HK-2 (cell line): ENCODE measurements around the gene IL6R.
"Not testable (repeated sequence)": the region's sequence is repeated elsewhere in the genome, so short reads cannot be mapped to it uniquely, and the experiment has no call there.

Source experiments
- DNase-seq: peaks from one replicate; pipeline ENCODE4 v3.0.0-alpha.2; 2018; ENCODE audit not compliant: unreplicated experiment

The IL6R gene

DNA sequence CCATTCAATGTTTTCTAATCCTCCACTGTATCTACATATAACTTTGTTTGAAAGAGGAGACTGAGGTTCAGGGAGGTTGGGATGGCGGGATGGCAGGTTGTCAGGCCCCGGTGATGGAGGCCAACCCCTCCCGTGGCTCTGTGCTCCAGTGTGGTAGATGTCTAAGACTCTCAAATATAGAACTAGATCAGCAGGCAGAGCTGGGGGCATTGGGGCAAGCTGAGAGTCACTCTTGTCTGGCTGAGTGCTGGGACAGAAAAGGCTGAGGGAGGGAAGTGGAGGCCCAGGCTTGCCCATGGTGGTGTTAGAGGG lies 1.7 kb downstream of the IL6R start:
- no peak for DNase-seq

DNA sequence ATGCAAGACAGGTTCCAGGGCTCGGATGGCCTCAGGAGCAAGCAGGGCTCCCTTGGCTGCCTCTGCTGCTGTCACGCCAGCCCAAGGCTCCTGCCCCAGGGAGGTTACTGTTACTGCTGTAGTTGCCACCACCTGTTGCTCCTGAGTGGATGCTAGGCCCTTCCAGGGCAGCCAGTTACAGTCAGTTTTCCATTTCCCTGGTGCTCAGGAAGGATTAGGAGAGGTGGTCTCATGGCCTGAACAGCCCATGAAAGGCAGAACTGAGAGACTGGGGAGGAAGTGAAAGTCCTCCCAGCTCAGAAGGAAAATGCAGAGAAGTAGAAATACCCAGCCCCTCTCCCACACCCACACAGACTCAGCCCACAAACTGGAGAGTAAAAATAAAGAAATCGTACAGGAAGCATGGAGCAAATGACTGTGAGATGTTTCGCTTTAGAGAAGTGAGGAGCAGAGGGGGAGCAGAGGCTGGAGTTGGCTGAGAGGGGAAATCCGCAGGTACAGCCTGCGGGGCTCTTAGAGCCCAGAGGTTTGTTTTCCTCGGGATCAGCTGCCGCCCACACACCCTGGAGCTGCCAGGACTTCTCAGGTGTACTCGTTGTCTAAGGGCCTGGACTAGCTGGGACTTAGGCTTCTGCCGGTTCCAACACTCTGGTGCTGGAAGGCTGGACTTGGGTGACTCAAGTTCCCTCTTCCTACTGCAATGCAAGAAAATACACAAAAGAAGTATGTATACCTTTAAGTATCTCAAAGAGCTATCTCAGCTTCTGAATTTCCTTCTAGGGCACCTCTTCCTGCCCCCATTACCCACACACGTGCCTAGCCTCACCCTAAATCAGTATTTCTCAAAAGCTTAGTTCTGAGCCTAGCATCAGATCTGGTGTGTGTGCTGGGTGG lies 2.3 kb downstream of the IL6R start:
- no peak for DNase-seq

- DNase-seq, result no peak
These were observed 3.1 kb downstream of the IL6R start for GRCh38 chr1:154408174-154408777.

- no peak for DNase-seq
These were observed 5.2 kb downstream of the IL6R start for GRCh38 chr1:154410185-154410827.

DNA sequence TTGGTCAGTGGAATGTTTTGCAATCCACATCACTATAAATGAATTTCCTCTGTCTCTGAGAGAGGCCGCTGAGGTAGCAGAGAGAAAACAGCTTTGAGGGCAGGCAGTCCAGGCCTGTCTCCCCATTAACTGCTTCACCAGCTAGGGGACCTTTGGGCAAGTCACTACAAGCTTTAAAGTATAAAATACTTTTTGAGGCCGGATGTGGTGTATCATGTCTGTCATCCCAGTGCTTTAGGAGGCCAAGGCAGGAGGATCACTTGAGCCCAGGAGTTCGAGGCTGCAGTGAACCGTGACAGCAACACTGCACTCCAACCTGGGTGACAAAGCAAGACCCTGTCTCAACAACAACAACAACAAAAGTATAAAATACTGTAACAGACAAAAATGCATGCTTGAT lies 6.4 kb downstream of the IL6R start:
- DNase-seq, result no peak

DNA sequence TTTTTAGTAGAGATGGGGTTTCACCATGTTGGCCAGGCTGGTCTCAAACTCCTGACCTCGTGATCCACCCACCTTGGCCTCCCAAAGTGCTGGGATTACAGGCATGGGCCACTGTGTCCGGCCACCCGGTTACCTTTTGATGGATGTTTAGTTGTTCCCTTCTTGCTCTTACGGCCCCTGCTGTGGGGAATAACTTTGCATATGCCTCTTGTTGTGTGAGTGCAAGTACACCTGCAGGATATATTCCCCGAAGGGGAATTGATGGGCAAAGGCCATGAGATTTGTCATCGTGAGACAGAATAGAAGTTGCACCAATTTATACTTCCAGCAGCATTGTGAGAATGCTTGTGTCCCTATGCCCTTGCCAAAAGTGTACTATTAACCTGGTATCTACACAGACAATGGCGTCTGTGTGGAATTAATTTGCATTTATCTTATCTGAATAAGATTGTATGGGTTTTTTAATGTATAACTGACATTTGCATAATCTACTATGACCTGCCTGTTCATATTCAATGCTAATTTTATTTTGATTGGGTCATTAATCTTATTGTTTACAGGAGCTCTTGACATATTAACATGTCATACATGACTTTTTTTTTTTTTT lies 8.1 kb downstream of the IL6R start:
- DNase-seq, result no peak

DNA sequence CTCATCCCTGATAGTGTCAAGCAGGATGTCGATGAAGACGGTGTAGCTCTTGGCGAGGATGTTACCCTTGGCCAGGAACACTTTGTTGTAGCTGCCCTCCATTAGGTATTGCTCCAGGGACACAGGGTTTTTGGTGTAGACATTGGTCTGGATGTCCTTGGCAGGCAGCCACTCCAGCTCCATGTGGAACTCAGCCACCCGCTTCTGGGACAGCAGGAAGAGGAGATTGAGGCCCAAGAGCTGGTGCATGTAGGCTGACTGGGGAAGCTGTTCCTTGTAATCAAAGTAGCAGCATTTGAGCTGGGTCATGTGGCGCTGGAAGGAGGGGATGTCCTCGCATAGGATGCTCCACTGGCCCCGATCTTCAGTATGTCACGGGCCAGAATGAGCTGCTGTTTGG lies 9.5 kb downstream of the IL6R start:
- no peak for DNase-seq

GRCh38 chr1:154416471-154417337 lies 11.6 kb downstream of the IL6R start:
- no peak for DNase-seq

- no peak for DNase-seq
These were observed 12.1 kb downstream of the IL6R start for GRCh38 chr1:154417338-154417608.

DNA sequence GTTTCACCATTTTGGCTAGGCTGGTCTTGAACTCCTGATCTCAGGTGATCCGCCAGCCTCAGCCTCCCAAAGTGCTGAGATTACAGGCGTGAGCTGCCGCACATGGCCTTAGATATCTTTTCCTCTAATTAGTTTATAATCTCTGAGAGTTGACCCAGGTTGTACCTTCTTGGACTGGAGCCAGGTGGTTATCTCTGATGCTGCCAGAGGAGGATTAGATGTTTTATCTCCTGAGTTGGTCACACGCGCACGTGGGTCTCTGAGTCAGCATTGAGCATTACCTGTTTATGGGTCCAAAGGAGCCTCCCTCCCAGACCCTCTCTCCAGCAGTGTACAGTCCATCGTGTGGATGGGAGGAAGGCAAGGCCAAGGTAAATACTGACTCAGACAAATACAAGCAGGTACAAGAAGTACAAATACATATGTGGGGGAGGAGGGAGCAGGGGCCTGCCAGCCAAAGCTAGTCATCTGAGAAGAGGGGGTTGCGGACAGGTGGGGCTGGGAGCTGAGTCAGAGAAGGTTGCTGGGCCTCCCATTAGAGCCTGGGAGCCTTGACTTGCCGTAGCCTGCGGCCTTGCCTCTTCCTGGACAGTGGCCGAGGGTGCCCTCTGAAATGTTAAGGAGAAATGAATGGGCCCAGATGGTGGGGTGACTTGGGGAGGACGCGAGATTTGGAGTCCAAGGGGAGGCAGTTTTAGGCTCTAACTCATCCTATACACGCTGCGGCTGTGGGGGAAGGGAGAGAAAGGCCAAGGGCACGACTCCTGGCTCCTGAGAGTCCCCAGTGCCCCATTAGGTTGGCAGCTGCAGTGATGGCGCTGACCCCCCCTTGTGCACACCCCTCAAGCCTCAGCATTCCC lies 13.1 kb downstream of the IL6R start:
- peak; percentile 71 for DNase-seq

DNA sequence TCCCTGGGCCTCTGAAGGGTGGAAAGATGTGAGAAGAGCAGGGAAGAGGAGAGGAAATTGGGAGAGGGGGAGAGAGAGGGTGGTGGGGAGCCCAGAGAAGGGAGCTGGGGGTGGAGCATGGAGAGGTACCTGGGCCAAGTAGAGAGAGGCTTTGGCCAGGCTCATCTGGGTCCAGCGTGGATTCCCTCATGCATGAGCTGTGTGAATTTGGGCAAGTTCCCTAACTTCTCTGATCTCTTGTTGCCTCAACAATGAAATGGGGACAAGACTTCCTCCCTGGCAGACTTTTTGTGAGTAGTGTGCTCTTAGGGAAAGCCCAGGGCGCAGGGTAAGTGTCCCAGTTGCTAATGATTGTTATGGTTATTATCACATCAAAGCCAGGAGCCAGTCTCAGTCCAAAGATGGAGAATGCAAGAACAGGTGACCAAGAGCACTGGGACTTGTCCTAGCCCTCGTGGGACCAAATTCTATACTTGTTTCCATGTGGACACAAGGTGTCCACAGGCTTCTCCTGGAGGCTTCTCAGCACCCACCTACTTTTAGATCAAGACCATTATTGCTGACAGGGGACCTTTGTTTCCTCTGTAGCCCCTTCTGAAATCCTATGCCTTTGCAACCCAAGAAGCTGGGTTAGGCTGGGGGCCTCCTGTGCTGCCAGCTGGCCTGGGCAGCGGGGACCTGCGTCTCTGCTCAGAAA lies 13.9 kb downstream of the IL6R start:
- no peak for DNase-seq

- DNase-seq, result peak; percentile 77
These were observed 14.8 kb downstream of the IL6R start for GRCh38 chr1:154419620-154420571.

- DNase-seq, result no peak
These were observed 16.1 kb downstream of the IL6R start for GRCh38 chr1:154420961-154421924.

DNA sequence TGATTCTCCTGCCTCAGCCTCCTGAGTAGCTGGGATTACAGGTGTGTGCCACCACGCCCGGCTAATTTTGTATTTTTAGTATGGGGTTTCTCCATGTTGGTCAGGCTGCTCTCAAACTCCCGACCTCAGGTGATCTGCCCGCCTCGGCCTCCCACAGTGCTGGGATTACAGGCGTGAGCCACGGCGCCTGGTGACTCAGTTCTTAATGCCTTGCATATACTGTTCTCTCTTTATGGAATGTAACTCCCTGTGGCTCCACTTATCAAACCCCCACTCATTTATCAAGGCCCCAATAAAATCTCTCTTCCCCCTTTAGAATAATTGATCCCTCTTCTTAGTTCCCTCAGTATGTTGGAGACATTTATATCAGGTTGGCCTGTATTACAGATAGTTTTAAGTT lies 16.9 kb downstream of the IL6R start:
- not testable (repeated sequence) for DNase-seq

DNA sequence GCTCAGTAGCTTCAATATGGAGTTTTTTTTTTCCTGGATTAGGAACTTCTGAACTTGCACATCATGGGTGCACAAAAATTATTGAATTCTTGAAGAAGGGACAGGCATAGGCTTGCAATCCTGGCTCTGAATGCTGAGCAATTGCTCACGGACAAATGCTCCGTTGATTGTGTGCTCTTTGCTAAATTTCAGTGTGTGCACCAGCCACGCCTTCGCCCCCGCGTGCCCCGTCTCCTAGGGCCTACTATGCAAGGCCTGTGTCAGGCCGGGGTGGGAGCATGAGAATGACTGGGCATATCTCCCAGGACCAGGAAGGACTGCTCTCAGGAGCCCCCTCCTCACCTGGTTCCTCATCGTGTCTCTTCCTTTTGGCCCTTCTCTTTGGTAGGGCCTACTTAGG lies 17.4 kb downstream of the IL6R start:
- no peak for DNase-seq

DNA sequence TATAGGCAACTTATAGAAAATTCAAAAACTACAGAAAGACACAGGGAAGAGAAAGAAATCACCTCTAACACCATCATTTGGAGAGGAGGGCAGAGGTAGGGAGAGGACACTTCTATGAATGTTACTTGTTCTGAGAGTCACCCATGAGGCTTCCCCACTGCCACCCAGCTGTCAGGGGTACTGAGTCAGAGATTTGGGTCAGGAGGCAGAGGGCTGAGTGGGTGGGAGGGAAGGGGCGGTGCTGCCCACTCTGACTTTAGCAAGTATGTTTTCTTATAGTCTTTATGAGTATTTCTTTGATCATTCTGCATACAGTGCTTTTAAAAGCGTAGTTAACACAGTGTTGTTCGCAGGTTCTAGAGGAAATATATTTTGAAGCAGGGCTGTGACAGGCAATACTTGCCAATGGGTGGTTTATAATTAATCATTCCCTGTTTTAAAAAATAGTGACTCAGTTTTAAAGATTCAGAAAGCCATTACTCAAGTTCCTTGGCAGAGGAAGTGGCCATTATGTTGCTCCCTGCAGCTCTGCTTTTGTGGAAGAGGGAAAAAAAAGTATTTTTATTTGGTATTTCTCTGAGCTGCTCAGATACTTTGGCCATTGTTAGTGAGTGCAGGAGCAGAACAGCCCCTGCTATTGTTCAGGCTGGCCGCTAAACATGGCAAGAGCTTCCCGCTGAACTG lies 18.3 kb downstream of the IL6R start:
- no peak for DNase-seq

GRCh38 chr1:154423988-154424326 lies 18.8 kb downstream of the IL6R start:
- no peak for DNase-seq

DNA sequence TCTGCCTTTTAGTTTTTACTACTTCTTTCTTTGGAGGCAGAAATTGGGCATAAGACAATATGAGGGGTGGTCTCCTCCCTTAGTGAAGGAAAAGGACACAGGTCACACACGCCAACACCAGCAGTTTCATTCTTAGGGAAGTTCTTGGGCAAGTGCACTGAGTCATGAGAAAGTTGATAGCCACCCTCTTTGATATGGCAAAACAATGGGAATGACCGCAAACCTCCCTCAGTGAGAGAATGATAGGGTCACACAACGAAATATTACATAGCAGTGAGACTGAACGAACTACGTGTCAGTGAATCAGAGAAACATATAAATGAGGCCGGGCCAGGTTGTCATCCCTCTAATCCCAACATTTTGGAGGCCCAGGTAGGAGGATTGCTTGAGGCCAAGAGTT lies 20.0 kb downstream of the IL6R start:
- DNase-seq, result no peak
